Right lobe of liver (tissue), 6 donors: Measurements from ENCODE around the gene IGFBP1. TPM values are rescaled to one million over a fixed set of nuclear protein-coding genes. Genes with fewer than 3 reads are reported as not detected.

Source experiments
- ATAC-seq, 4 donors: fragments of 200-7000 bp; cut with Tn5 transposase; one replicate each; pipeline ENCODE4 v1.9.1; 2020; ENCODE audit warnings: mild to moderate bottlenecking in 4 of 4, moderate library complexity in 4 of 4
- DNase-seq, 3 donors: peaks; one replicate each; pipeline ENCODE4 v3.0.0-alpha.2; 2020
- H3K27ac ChIP-seq, 3 donors: fragments of 200-600 bp; one replicate each; pipeline ENCODE4 v1.8.0; 2022
- H3K27me3 ChIP-seq, 2 donors: fragments of 200-600 bp; one replicate each; pipeline ENCODE4 v1.8.0; 2022
- H3K36me3 ChIP-seq, 4 donors: fragments of 200-600 bp; sonication (generic) in 1 of 4; one replicate each; pipeline versions ENCODE4 v1.5.1 to v1.8.0; 2017 to 2022; ENCODE audit warnings: control low read depth in 1 of 4
- H3K4me1 ChIP-seq, 4 donors: fragments of 200-600 bp; sonication (generic) in 1 of 4; one replicate each; pipeline versions ENCODE4 v1.5.1 to v1.8.0; 2017 to 2022; ENCODE audit warnings: control low read depth in 1 of 4
- H3K4me3 ChIP-seq, 3 donors: fragments of 200-600 bp; one replicate each; pipeline ENCODE4 v1.8.0; 2022
- H3K9me3 ChIP-seq, 4 donors: fragments of 200-600 bp; sonication (generic) in 1 of 4; one replicate each; pipeline versions ENCODE4 v1.5.1 to v1.8.0; 2017 to 2022; ENCODE audit warnings: control low read depth in 1 of 4
- POLR2A ChIP-seq: fragments of 450-650 bp; IDR thresholded peaks from one replicate; pipeline ENCODE4 v1.6.1; 2017; ENCODE audit warnings: antibody characterized with exemption, mild to moderate bottlenecking
- WGBS: methylation state at CpG from one replicate; pipeline ENCODE4 v1.1.6; 2018; ENCODE audit warnings: low coverage, low lambda C conversion rate; ENCODE audit not compliant: insufficient coverage; ENCODE audit errors: missing lambda C conversion rate; 5-methylcytosine and 5-hydroxymethylcytosine counted together
- intact Hi-C, 2 donors: fragments of 100-400 bp; cut with DNase I; formaldehyde crosslinking; loops; one replicate each; pipeline versions ENCODE4 v1.11.2 to v1.14.1; 2022
- total RNA-seq, 6 experiments: library from RNA; depleted of rRNA in 2 of 6; stranded (reverse); fragments of >200 nt in 2 of 6; fragmentation: NEBNext Ultra II Directional in 3 of 6; extraction: Animal tissue kit (Norgen Biotek cat#: 25700) in 3 of 6; gene quantifications; one replicate each; pipeline versions ENCODE4 v1.1.0 to v1.2.4, GENCODE V29; 2016 to 2023
- TF ChIP-seq, protein P1 (sequence below), 4 donors: fragments of 200-600 bp in 3 of 4; fragments of 450-650 bp in 1 of 4; IDR thresholded peaks; one replicate each; pipeline versions ENCODE4 v1.5.1 to v1.8.0; 2016 to 2022; ENCODE audit warnings: antibody characterized with exemption in 4 of 4, mild to moderate bottlenecking in 2 of 4
- donor health status: DM: no; HTN: yes; CAD: no.
- donor health status: DM: no; HTN: no; CAD: no.
- donor health status: DM: no; HTN: no; CAD: no.
- donor health status: DM: no; HTN: yes; CAD: no.
- donor health status: DM: no; HTN: yes; CAD: no.

IGFBP1 gene
- total RNA-seq, 6 experiments from 2014 or later: 7.7 to 566 (median 283) TPM

DNA sequence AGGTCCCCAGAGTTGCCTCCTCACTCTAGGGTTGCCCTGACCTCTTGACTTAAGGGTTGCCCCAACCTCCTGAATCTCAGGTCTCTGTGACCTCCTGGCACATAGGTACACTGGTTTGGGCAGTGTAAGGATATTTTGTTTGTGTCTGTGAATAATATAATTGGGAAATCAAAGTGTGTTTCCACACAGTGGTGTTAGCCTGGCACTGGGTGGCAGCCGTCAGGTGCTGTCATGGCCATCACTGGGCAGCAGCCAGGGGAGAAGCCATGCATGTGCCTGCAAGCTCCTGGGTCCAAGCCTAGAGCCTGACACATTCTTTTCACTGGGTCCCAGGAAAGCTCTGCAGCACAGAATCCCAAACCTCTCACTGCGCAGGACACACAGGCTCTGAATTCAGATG is 11.8 kb upstream of the IGFBP1 start:
- no peak for TF ChIP-seq POLR2A
- TF ChIP-seq, protein P1, sequence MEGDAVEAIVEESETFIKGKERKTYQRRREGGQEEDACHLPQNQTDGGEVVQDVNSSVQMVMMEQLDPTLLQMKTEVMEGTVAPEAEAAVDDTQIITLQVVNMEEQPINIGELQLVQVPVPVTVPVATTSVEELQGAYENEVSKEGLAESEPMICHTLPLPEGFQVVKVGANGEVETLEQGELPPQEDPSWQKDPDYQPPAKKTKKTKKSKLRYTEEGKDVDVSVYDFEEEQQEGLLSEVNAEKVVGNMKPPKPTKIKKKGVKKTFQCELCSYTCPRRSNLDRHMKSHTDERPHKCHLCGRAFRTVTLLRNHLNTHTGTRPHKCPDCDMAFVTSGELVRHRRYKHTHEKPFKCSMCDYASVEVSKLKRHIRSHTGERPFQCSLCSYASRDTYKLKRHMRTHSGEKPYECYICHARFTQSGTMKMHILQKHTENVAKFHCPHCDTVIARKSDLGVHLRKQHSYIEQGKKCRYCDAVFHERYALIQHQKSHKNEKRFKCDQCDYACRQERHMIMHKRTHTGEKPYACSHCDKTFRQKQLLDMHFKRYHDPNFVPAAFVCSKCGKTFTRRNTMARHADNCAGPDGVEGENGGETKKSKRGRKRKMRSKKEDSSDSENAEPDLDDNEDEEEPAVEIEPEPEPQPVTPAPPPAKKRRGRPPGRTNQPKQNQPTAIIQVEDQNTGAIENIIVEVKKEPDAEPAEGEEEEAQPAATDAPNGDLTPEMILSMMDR (IDR thresholded peaks at IDR 0.05): no peak
- H3K27me3 ChIP-seq: no peaks in the 10 kb centered on the region
- H3K27ac ChIP-seq: peak overlapping the region in 2 of 3 donors; percentile 14 to 71
- no peak overlapping the region for H3K4me3 ChIP-seq
- DNase-seq: peak in 2 of 3 donors; percentile 76 to 83
- H3K9me3 ChIP-seq: no peaks in the 10 kb centered on the region
- peaks cover 0 to 20% (median 5%) of the 10 kb centered on the region in 4 donors for H3K4me1 ChIP-seq
- no peaks in the 10 kb centered on the region for H3K36me3 ChIP-seq
- intact Hi-C loops: no loop called here
- peak; percentile 38 to 56 (median 48) for ATAC-seq
- no CpG with 5 or more reads among the region's 2 CpGs for WGBS

DNA sequence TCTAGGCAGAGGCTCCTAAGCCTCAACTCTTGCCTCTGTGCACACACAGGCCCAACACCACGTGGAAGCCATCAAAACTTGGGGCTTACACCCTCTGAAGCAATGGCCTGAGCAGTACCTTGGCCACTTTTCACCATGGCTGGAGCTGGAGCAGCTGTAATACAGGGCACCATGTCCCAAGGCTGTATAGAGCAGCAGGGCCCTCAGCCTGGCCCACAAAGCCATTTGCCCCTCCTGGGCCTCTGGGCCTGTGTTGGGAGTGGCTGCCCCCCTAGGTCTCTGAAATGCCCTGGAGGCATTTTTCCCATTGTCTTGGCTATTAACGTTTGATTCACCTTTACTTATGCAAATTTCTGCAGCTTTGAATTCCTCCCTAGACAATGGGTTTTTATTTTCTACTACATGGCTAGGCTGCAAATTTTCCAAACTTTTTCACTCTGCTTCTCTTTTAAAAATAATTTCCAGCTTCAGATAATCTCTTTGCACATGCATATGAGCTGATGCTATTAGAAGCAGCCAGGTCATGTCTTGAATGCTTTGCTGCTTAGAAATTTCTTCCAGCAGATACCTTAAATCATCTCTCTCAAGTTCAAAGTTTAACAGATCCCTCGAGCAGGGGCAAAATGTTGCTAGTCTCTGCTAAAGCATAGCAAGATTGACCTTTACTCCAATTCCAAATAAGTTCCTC is 9.7 kb upstream of the IGFBP1 start:
- WGBS: 25% methylated on average over 3 of the region's 3 CpGs
- TF ChIP-seq POLR2A: no peak
- TF ChIP-seq, protein P1 (IDR thresholded peaks at IDR 0.05): no peak
- no peaks in the 10 kb centered on the region for H3K27me3 ChIP-seq
- intact Hi-C loops: no loop called here
- no peak overlapping the region for H3K27ac ChIP-seq
- H3K9me3 ChIP-seq: no peaks in the 10 kb centered on the region
- no peak overlapping the region for H3K4me3 ChIP-seq
- H3K36me3 ChIP-seq: no peaks in the 10 kb centered on the region
- no peak for DNase-seq
- H3K4me1 ChIP-seq: peaks cover 0 to 29% (median 11%) of the 10 kb centered on the region in 4 donors
- ATAC-seq: no peak

DNA sequence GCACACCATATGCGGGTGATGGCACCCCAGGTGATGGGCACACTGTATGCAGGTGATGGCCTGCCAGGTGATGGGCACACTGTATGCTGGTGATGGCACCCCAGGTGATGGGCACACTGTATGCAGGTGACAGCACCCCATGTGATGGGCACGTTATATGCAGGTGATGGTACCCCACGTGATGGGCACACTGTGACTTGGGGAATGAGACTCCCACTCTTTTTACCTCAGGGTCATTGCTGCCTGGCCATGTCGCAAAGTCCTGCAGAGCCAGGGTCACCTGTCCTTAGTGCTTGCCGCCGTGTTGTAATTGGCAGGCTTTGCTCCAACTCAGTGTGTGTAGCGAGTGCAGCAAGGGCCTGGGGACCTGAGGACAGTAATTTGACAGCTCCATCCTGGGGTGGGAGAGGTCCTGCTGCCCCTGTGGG is 7.8 kb upstream of the IGFBP1 start:
- Histone ChIP-seq H3K36me3 (no peaks in the 10 kb centered on the region), H3K9me3 (no peaks in the 10 kb centered on the region), H3K27ac (peak overlapping the region; percentile 86 to 98 (median 97)), H3K27me3 (no peaks in the 10 kb centered on the region), H3K4me3 (no peak overlapping the region), H3K4me1 (peaks cover 0 to 41% (median 13%) of the 10 kb centered on the region in 4 donors)
- WGBS: 20% methylated on average over 1 of the region's 7 CpGs
- DNase-seq (peak; percentile 65 to 93 (median 69)), ATAC-seq (peak; percentile 35 to 60 (median 56))
- TF ChIP-seq, protein P1 (IDR thresholded peaks at IDR 0.05): no peak
- no peak for TF ChIP-seq POLR2A
- intact Hi-C loops: loop anchor here in 1 of 2 donors (10.0 kb wide), 1 partner anchor 176 kb away; no protein-coding TSS in a partner anchor

DNA sequence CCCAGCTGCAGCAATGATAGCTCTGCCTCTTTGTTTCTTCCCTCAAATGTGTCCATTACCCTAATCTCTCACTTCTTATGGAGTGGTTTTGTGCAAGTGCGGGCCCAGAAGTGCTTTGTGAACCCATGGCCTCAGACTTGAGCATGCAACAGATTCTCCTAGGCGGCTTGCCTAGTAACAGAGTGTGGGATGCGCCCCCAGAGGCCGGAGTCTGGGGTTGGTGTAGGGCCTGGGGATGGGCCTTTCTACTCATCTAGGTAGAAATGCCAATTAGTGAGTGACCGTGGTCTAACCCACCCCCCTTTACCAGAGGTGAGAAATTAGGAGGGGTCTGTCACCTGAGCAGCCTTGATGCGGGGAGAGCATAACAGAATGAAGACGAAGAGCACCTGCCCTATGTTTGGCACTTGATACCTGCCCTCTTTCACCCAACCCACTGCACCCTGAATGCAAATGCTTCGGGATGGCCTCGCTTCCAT is 7.0 kb upstream of the IGFBP1 start:
- WGBS: 62% methylated on average over 7 of the region's 9 CpGs
- TF ChIP-seq POLR2A: no peak
- TF ChIP-seq, protein P1 (IDR thresholded peaks at IDR 0.05): no peak
- intact Hi-C loops: loop anchor here in 1 of 2 donors (10.0 kb wide), 1 partner anchor 177 kb away; no protein-coding TSS in a partner anchor
- DNase-seq: no peak
- H3K27me3 ChIP-seq: no peaks in the 10 kb centered on the region
- H3K9me3 ChIP-seq: no peaks in the 10 kb centered on the region
- no peaks in the 10 kb centered on the region for H3K36me3 ChIP-seq
- peaks cover 0 to 47% (median 17%) of the 10 kb centered on the region in 4 donors for H3K4me1 ChIP-seq
- peak overlapping the region; percentile 86 to 98 (median 97) for H3K27ac ChIP-seq
- H3K4me3 ChIP-seq: no peak overlapping the region
- ATAC-seq: no peak
